ENCODE data around the gene GALM. TPM values are rescaled to one million over a fixed set of nuclear protein-coding genes. Genes with fewer than 3 reads are reported as not detected.

Gene GALM
- total and polyA plus RNA-seq, 2 of the 13 experiments (the other 11 are each of a cell fraction or from before 2014, with no cell fraction given): 65.5 to 90.0 TPM

GRCh38 chr2:38685116-38685735, 19.3 kb downstream of the GALM start (continued):
- TF ChIP-seq ZBTB39 (CRISPR knock-in tag; IDR thresholded peaks at IDR 0.05) (no peak), SAP130 (CRISPR knock-in tag; IDR thresholded peaks at IDR 0.05; ENCODE audit: low read depth) (peak; percentile 69), NFYC (CRISPR knock-in tag; IDR thresholded peaks at IDR 0.05) (peak; percentile 43), REPIN1 (CRISPR knock-in tag; IDR thresholded peaks at IDR 0.05; ENCODE audit: borderline replicate concordance, low read depth) (peak; percentile 85), RNF219 (CRISPR knock-in tag; IDR thresholded peaks at IDR 0.05) (0 out of 2 replicates have a peak, but pooled peaks have one; percentile 71), CEBPG (CRISPR knock-in tag; IDR thresholded peaks at IDR 0.05) (peak; percentile 97), FOXA3 (CRISPR knock-in tag; IDR thresholded peaks at IDR 0.05) (peak; percentile 85), DNMT1 (CRISPR knock-in tag; IDR thresholded peaks at IDR 0.05) (no peak), ZFX (CRISPR knock-in tag; IDR thresholded peaks at IDR 0.05; ENCODE audit: low read depth) (peak; percentile 39; the same call in 1 of the 2 replicates), KDM6A (CRISPR knock-in tag; IDR thresholded peaks at IDR 0.05; ENCODE audit: low read depth) (peak; percentile 77), POLR2AphosphoS2 (IDR thresholded peaks at IDR 0.05; ENCODE audit: low read depth, low read length) (no peak), CREB1 (IDR thresholded peaks at IDR 0.05) (no peak), CREB1 (CRISPR knock-in tag; IDR thresholded peaks at IDR 0.05) (peak; percentile 72), ZBTB20 (CRISPR knock-in tag; IDR thresholded peaks at IDR 0.05; ENCODE audit: borderline replicate concordance, low read depth) (no peak), PHF20 (CRISPR knock-in tag; IDR thresholded peaks at IDR 0.05) (no peak), XBP1 (CRISPR knock-in tag; IDR thresholded peaks at IDR 0.05) (no peak), NR2F6 (IDR thresholded peaks at IDR 0.05) (peak; percentile 8; the same call in 1 of the 2 replicates), NR2F6 (CRISPR knock-in tag; IDR thresholded peaks at IDR 0.05) (peak; percentile 62)
- TF ChIP-seq, protein P1, sequence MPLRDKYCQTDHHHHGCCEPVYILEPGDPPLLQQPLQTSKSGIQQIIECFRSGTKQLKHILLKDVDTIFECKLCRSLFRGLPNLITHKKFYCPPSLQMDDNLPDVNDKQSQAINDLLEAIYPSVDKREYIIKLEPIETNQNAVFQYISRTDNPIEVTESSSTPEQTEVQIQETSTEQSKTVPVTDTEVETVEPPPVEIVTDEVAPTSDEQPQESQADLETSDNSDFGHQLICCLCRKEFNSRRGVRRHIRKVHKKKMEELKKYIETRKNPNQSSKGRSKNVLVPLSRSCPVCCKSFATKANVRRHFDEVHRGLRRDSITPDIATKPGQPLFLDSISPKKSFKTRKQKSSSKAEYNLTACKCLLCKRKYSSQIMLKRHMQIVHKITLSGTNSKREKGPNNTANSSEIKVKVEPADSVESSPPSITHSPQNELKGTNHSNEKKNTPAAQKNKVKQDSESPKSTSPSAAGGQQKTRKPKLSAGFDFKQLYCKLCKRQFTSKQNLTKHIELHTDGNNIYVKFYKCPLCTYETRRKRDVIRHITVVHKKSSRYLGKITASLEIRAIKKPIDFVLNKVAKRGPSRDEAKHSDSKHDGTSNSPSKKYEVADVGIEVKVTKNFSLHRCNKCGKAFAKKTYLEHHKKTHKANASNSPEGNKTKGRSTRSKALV (CRISPR knock-in tag; IDR thresholded peaks at IDR 0.05): no peak

All from HepG2 (cell line).